HL-60 (cell line): ENCODE measurements around the gene FTH1.

Experiments
- DNase-seq, 2 experiments: peaks; one replicate each; pipeline ENCODE4 v3.0.0-alpha.2; 2010 to 2020; ENCODE audit warnings: low read depth in 1 of 2, low spot score in 1 of 2
- H3K27ac ChIP-seq: fragments of 250-450 bp; sonication (Bioruptor Pico); replicated peaks from 2 replicates; pipeline ENCODE4 v1.5.1; 2020; ENCODE audit warnings: mild to moderate bottlenecking, moderate library complexity
- H3K27me3 ChIP-seq: fragments of 250-450 bp; sonication (Bioruptor Pico); 2 replicates; pipeline ENCODE4 v1.5.1; 2021; ENCODE audit warnings: mild to moderate bottlenecking, moderate library complexity; ENCODE audit not compliant: insufficient read depth, poor library complexity, severe bottlenecking
- H3K4me3 ChIP-seq: replicated peaks from 2 replicates; pipeline ENCODE4 v1.5.1; 2011; ENCODE audit warnings: mild to moderate bottlenecking, control low read depth, low read length; ENCODE audit not compliant: insufficient read depth
- CTCF ChIP-seq: IDR thresholded peaks from one replicate; pipeline ENCODE4 v1.5.1; 2011; ENCODE audit warnings: low read length, control low read depth, inconsistent platforms; ENCODE audit not compliant: insufficient read depth
- GABPA ChIP-seq: IDR thresholded peaks from 2 replicates; pipeline ENCODE4 v1.6.1; 2012; ENCODE audit warnings: low read depth
- POLR2AphosphoS5 ChIP-seq: IDR thresholded peaks from 2 replicates; pipeline ENCODE4 v1.6.1; 2012; ENCODE audit warnings: low read depth
- REST ChIP-seq: IDR thresholded peaks from 2 replicates; pipeline ENCODE4 v1.6.1; 2012; ENCODE audit warnings: low read depth; ENCODE audit not compliant: insufficient replicate concordance
- SPI1 ChIP-seq: IDR thresholded peaks from 2 replicates; pipeline ENCODE4 v1.6.1; 2012; ENCODE audit warnings: low read depth, mild to moderate bottlenecking, borderline replicate concordance

FTH1 gene

DNA sequence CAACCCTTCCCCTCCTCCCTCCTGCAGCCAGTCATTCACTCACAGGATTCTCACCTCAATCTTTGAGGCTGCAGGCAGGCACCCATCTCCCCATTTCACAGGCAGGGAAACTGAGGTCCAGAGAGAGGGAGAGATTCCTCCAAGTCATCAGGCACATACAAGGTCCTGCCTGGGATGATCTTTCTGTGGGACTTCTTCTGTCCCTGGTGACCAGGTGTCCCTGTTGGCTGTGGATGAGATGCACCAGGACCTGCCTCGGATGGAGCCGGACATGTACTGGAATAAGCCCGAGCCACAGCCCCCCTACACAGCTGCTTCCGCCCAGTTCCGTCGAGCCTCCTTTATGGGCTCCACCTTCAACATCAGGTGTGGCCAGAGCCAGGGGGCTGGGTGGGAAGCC is 7.8 kb downstream of the FTH1 start:
- TF ChIP-seq SPI1 (no peak), POLR2AphosphoS5 (no peak), CTCF (no peak), REST (no peak), GABPA (no peak)
- DNase-seq: no peak
- H3K27me3 ChIP-seq: no peaks in the 10 kb centered on the region
- H3K27ac ChIP-seq: no peak overlapping the region
- H3K4me3 ChIP-seq: no peak overlapping the region

DNA sequence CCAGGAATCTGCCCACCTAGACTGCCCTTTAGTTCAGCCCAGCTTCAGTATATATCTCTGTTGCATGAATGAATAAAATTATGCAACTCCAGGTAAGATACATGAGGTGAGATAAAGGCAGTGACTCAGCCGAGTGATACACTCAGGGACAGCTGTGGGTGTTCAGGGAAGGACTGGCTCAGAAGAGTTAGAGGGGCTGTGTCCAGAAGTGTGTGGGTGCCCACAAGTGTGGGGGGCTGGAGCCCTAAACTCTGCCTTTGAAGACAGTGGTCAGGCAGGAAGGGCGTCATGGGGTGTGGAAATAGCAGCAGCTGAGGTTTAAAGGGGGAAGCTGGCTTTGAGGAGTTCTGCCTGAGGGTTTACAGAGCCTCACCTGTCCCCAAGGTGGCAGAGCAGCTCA is 8.3 kb downstream of the FTH1 start:
- no peak overlapping the region for H3K27ac ChIP-seq
- DNase-seq: no peak

GRCh38 chr11:61958590-61958989 is 8.8 kb downstream of the FTH1 start:
- DNase-seq: no peak
- Histone ChIP-seq H3K4me3 (no peak overlapping the region), H3K27me3 (no peaks in the 10 kb centered on the region), H3K27ac (no peak overlapping the region)
- TF ChIP-seq REST (no peak), CTCF (no peak), GABPA (no peak), POLR2AphosphoS5 (no peak), SPI1 (no peak)

More for the DNA sequence above, 8.3 kb downstream of the FTH1 start:
- H3K27me3 ChIP-seq: no peaks in the 10 kb centered on the region
- TF ChIP-seq GABPA (no peak), POLR2AphosphoS5 (no peak), SPI1 (no peak), REST (no peak), CTCF (no peak)
- no peak overlapping the region for H3K4me3 ChIP-seq
